Thymus (tissue), 11 donors: ENCODE results near the gene BNIP5. TPM values are rescaled to one million over a fixed set of nuclear protein-coding genes. Genes with fewer than 3 reads are reported as not detected.

Experiments
- DNase-seq, 9 donors: peaks; one replicate each; pipeline ENCODE4 v3.0.0-alpha.2; 2013; ENCODE audit warnings: low spot score in 9 of 9, low read depth in 6 of 9, missing footprints in 1 of 9
- H3K27ac ChIP-seq, 2 donors: one replicate each; pipeline ENCODE4 v1.5.1; 2013; ENCODE audit warnings: control low read depth in 1 of 2, low read depth in 1 of 2, low read length in 1 of 2, mild to moderate bottlenecking in 1 of 2, moderate library complexity in 1 of 2
- H3K27me3 ChIP-seq, 2 donors: one replicate each; pipeline ENCODE4 v1.5.1; 2013; ENCODE audit warnings: low read length in 1 of 2; ENCODE audit not compliant: control insufficient read depth in 2 of 2, insufficient read depth in 1 of 2
- H3K36me3 ChIP-seq, 2 donors: one replicate each; pipeline ENCODE4 v1.5.1; 2013; ENCODE audit warnings: low read length in 1 of 2, mild to moderate bottlenecking in 1 of 2, moderate library complexity in 1 of 2; ENCODE audit not compliant: control insufficient read depth in 2 of 2, insufficient read depth in 2 of 2
- H3K4me1 ChIP-seq, 2 donors: one replicate each; pipeline ENCODE4 v1.5.1; 2013; ENCODE audit warnings: low read length in 2 of 2; ENCODE audit not compliant: control insufficient read depth in 2 of 2, insufficient read depth in 2 of 2
- H3K4me3 ChIP-seq, 2 donors: one replicate each; pipeline ENCODE4 v1.5.1; 2013; ENCODE audit warnings: low read length in 2 of 2, control low read depth in 1 of 2, mild to moderate bottlenecking in 1 of 2
- H3K9me3 ChIP-seq, 2 donors: one replicate each; pipeline ENCODE4 v1.5.1; 2013; ENCODE audit warnings: low read length in 1 of 2, mild to moderate bottlenecking in 1 of 2; ENCODE audit not compliant: control insufficient read depth in 2 of 2, insufficient read depth in 1 of 2
- WGBS: extraction: QIAGEN DNeasy Blood & Tissue Kit; methylation state at CpG from one replicate; pipeline ENCODE4 v1.1.7; 2013; 5-methylcytosine and 5-hydroxymethylcytosine counted together
- polyA plus RNA-seq: library from polyadenylated mRNA; stranded (reverse); fragments of 200-250 nt; gene quantifications from one replicate; pipeline ENCODE4 v1.2.3, GENCODE V29; 2013
- total RNA-seq: library from RNA; stranded (reverse); fragments of 120-200 nt; gene quantifications from one replicate; pipeline ENCODE4 v1.2.4, GENCODE V29; 2013
- donor health status: healthy.

The BNIP5 gene
- total and polyA plus RNA-seq, 2 donors, result 0.14 to 0.23 TPM

DNA sequence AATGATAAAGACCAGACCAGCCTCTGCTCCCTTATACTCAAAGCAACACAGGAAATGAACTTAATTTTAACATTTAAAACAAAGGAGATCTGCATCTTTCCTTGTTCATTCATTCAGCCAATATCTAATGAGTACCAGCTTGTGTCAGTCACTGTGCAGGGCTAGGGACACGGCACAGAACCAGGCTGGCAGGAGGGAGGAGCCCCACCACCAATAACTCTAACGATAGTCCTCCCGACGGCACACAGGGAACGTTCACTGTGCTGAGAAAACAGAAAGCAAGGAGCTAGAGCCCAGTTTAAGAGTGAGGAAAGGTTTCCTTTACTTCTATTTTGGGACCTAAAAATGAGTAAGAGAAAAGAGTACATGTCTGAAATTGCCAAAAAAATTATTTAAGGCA lies 40.9 kb upstream of the BNIP5 start:
- 88% methylated on average over 5 of the region's 5 CpGs for WGBS
- Histone ChIP-seq H3K4me1 (no peaks in the 10 kb centered on the region), H3K27me3 (peaks cover 0 to 7% of the 10 kb centered on the region in 2 donors), H3K4me3 (no peak overlapping the region), H3K9me3 (no peaks in the 10 kb centered on the region), H3K36me3 (no peaks in the 10 kb centered on the region), H3K27ac (peak overlapping the region in 1 of 2 donors; percentile 6)
- no peak for DNase-seq

DNA sequence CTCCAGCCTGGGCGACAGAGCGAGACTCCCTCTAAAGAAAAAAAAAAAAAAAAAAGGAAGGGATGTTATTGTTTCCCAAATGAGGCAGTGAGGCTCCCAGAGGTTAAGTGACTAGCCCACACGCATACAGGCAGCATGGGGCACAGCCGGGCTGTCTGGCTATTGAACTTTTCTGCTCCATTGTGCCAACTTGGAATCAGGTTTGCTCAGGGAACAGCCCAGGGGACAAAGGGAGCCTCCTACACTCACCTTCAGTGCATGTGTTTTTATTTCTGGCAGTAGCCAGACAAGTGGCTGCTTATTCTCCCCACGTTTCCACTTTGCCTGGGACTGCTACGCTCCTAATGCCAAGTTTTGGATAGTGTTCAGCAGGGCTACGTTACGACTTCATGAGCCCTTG lies 40.1 kb upstream of the BNIP5 start:
- no peak for DNase-seq
- Histone ChIP-seq H3K4me1 (no peaks in the 10 kb centered on the region), H3K27ac (no peak overlapping the region), H3K27me3 (peaks cover 0 to 7% of the 10 kb centered on the region in 2 donors), H3K9me3 (no peaks in the 10 kb centered on the region), H3K4me3 (no peak overlapping the region), H3K36me3 (no peaks in the 10 kb centered on the region)
- WGBS, result 97% methylated on average over 8 of the region's 8 CpGs

DNA sequence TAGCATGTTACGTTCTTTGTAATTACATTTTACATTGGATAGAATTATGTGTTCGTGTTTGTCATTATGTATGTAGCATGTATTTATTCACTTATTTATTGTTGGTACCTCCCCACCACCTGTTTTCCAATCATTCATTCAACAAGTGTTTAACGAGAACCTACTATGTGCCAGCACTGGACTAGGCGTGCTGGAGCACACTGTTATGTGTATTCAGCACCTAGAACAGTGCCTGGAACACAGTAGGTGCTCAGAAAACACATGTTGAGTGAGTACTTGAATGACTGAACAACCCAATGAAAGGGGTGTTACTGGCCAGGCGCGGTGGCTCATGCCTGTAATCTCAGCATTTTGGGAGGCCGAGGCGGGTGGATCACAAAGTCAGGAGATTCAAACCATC lies 39.5 kb upstream of the BNIP5 start:
- DNase-seq, result no peak
- WGBS, result 97% methylated on average over 8 of the region's 8 CpGs
- no peak overlapping the region for H3K27ac ChIP-seq

DNA sequence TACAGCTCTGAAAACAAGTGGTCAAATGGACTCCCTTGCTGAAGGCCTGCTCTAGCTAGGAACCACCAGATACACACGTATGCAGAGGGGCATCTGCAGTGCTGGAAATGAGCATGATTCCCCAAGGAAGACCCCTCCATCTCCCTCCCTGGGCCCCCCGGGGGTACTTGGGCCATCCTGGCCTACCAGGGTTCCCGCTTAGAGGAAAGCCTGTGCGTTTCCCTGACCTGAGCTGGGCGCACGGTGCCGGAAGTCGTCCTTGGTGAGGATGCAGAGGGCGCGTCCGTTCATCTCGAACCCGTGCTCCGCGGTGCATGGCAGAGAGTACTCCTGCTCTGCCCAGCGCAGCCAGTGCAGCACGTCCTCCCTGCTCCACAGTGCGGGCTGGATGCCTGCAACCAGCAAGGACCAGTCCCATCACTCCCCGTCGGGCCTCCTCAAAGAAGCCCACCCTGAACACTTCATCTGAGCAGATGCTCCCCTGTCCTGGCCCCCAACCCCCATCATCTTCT lies 39.0 kb upstream of the BNIP5 start:
- Histone ChIP-seq H3K4me1 (no peaks in the 10 kb centered on the region), H3K4me3 (no peak overlapping the region), H3K27me3 (peaks cover 0 to 7% of the 10 kb centered on the region in 2 donors), H3K27ac (no peak overlapping the region), H3K36me3 (no peaks in the 10 kb centered on the region), H3K9me3 (no peaks in the 10 kb centered on the region)
- no peak for DNase-seq
- WGBS, result 96% methylated on average over 20 of the region's 20 CpGs

More for the DNA sequence above, 39.5 kb upstream of the BNIP5 start:
- Histone ChIP-seq H3K4me3 (no peak overlapping the region), H3K36me3 (no peaks in the 10 kb centered on the region), H3K27me3 (peaks cover 0 to 7% of the 10 kb centered on the region in 2 donors), H3K9me3 (no peaks in the 10 kb centered on the region), H3K4me1 (no peaks in the 10 kb centered on the region)

DNA sequence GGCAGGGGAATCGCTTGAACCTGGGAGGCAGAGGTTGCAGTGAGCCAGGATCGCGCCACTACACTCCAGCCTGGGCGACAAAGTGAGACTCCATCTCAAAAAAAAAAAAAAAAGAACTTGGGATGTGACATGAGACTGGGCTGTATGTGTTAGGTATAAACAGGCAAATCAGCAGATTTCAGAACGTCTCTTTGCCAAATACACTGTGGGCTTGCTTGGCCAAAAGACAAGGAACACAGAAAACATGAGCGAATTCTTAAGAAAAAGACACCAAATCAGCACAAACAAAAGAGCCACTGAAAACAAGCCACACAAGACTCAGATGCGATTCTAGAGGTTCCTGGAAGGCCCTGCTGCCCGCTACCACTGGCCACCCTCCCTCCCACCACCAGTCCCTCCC lies 38.3 kb upstream of the BNIP5 start:
- WGBS, result 92% methylated on average over 8 of the region's 8 CpGs
- no peak for DNase-seq

DNA sequence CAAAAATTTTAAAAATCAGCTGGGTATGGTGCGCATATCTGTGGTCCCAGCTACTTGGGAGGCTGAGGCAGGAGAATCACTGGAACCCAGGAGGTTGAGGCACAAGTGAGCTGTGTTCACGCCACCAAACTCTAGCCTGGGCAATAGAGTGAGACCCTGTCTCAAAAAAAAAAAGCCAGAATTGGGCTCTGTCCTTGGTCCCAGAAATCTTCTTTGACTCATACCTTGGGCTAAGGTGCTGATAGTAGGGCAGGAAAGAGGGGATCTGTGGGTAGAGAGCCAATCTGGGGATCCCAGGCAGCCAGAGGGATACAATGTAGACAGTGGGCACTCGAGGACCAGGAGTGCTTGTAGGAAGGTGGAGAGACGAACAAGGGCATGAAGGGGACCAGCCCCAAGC lies 37.5 kb upstream of the BNIP5 start:
- no peaks in the 10 kb centered on the region for H3K36me3 ChIP-seq
- 96% methylated on average over 4 of the region's 4 CpGs for WGBS
- H3K9me3 ChIP-seq, result no peaks in the 10 kb centered on the region
- peaks cover 0 to 7% of the 10 kb centered on the region in 2 donors for H3K27me3 ChIP-seq
- no peak overlapping the region for H3K4me3 ChIP-seq
- H3K27ac ChIP-seq, result no peak overlapping the region
- DNase-seq, result no peak
- peaks cover 0 to 2% of the 10 kb centered on the region in 2 donors for H3K4me1 ChIP-seq

More for the DNA sequence above, 38.3 kb upstream of the BNIP5 start:
- no peak overlapping the region for H3K4me3 ChIP-seq
- H3K27ac ChIP-seq, result no peak overlapping the region
- H3K4me1 ChIP-seq, result no peaks in the 10 kb centered on the region
- H3K9me3 ChIP-seq, result no peaks in the 10 kb centered on the region
- H3K36me3 ChIP-seq, result no peaks in the 10 kb centered on the region
- H3K27me3 ChIP-seq, result peaks cover 0 to 7% of the 10 kb centered on the region in 2 donors

DNA sequence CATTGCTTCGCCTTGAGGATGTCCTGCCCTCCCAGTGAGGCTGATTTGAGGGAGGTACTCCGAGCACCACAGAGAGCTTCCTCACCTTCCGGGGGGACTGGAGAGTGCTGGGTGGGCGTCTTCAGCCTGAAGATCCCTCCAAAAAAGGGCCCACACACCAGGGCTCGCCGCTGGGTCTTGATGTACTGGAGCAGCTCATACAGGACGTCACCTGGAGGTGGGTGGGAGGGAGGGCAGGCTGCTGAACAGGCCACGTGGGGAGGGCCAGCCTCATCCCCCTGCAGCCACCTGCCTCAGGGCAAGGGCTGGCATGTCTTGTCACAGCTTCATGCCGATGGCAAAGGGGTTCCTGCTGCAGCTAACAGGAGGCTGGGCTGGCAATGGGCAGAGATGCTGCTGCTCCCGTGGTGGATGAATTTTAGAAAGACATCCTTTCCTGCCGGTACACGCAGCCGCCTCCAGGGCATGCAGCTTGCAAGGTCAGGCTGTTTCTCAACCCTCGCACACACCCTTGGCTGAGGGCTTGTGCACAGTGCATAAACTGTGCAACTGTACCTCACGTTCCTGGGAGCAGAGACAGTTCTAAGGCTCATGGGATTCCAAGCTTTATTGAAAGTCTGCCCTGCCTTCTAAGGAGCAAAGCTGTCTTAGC lies 36.8 kb upstream of the BNIP5 start:
- no peak for DNase-seq
- no peak overlapping the region for H3K4me3 ChIP-seq
- 84% methylated on average over 15 of the region's 15 CpGs for WGBS
- H3K4me1 ChIP-seq, result peaks cover 0 to 6% of the 10 kb centered on the region in 2 donors
- H3K27ac ChIP-seq, result no peak overlapping the region
- no peaks in the 10 kb centered on the region for H3K36me3 ChIP-seq
- H3K27me3 ChIP-seq, result peaks cover 0 to 7% of the 10 kb centered on the region in 2 donors
- H3K9me3 ChIP-seq, result no peaks in the 10 kb centered on the region

DNA sequence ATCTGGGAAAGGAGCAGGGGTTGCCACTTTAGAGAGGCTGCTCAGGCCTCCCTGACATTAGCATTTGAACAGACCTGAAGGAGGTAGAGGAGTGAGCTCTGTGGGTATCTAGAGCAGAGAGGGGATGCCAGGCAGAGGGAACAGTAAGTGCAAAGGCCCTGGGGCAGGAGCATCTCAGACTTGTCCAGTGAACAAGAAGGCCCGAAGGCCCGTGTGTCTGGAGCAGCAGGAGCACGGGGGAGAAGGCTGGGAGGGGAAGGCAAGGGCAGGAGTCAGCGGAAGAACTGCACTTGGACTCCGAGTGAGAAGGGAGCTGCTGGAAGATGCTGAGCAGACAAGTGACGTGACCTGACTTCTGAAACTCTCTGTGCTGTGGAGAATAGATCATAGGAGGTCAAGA lies 35.4 kb upstream of the BNIP5 start:
- Histone ChIP-seq H3K36me3 (no peaks in the 10 kb centered on the region), H3K27ac (no peak overlapping the region), H3K27me3 (peaks cover 0 to 7% of the 10 kb centered on the region in 2 donors), H3K4me1 (peaks cover 0 to 6% of the 10 kb centered on the region in 2 donors), H3K4me3 (no peak overlapping the region), H3K9me3 (no peaks in the 10 kb centered on the region)
- WGBS, result 96% methylated on average over 6 of the region's 6 CpGs
- no peak for DNase-seq

DNA sequence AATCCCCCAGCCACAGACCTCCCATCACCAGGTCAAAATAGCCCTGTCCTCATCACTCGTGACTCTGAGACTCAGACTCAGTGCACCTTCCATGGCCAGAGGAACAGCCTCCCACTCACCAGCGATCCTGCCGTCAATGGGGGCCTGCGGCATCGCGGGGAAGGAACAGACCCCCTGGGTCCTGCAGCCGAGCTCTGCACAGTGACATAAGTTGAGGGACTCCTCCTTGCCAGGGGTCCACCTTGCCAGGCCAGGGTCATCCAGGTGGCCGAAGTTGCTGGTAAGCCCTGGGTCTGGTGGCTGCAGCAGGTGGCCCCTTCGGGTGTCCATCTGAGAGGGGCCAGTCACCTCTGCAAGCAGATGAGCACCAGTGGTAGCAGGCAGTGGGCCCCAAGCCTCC lies 34.5 kb upstream of the BNIP5 start:
- Histone ChIP-seq H3K4me3 (no peak overlapping the region), H3K4me1 (peaks cover 0 to 6% of the 10 kb centered on the region in 2 donors), H3K27me3 (peaks cover 0 to 7% of the 10 kb centered on the region in 2 donors), H3K27ac (no peak overlapping the region), H3K9me3 (no peaks in the 10 kb centered on the region), H3K36me3 (no peaks in the 10 kb centered on the region)
- 97% methylated on average over 9 of the region's 9 CpGs for WGBS
- no peak for DNase-seq
